ENCODE results near the gene SHROOM4.

SHROOM4 gene

GRCh38 chrX:50839730-50840129 is 25.7 kb upstream of the SHROOM4 start:
- TF ChIP-seq, protein P1, sequence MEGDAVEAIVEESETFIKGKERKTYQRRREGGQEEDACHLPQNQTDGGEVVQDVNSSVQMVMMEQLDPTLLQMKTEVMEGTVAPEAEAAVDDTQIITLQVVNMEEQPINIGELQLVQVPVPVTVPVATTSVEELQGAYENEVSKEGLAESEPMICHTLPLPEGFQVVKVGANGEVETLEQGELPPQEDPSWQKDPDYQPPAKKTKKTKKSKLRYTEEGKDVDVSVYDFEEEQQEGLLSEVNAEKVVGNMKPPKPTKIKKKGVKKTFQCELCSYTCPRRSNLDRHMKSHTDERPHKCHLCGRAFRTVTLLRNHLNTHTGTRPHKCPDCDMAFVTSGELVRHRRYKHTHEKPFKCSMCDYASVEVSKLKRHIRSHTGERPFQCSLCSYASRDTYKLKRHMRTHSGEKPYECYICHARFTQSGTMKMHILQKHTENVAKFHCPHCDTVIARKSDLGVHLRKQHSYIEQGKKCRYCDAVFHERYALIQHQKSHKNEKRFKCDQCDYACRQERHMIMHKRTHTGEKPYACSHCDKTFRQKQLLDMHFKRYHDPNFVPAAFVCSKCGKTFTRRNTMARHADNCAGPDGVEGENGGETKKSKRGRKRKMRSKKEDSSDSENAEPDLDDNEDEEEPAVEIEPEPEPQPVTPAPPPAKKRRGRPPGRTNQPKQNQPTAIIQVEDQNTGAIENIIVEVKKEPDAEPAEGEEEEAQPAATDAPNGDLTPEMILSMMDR (IDR thresholded peaks at IDR 0.05; ENCODE audit: insufficient read depth, low read depth, low read length, missing control alignments) = no peak
- no peak overlapping the region for H3K4me3 ChIP-seq (ENCODE audit: low read depth, low read length)
- no peak for DNase-seq (ENCODE audit: low read depth)

DNA sequence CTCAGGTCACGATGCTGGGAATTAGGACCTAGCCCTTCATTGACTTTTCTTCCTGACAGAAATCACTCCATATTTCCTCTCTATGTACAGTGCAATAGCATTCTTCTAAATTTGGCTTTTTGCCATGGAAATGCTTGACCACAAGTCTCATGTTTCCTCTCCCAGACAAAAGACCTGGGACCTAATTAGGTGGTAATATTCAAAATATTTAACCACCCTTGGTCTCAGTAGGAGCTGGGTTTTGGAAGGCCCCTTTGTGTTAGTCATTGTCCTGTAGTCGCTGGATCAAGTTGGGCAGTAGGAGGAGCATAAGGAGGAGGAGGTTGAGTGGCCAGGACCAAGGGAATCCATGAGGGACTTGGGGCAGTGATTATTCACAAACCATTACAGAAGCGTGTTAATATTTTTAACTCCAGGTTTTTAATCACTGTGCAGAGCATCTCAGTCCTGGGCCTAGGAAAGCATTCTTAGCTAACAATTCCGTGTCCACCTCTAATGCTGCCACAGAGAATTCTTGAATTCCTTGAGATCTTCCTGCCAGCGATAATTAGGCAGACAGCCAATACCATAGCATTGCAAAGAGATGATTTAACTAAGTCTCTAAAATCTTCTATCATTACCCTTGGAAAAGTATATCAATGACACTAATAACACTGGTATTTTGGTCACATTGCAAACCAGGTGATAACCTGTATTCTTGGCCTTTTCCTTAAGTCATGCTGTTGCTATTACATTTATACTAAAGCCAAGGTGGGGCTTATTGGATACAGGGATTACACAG is 25.0 kb upstream of the SHROOM4 start:
- DNase-seq (ENCODE audit: low read depth) = no peak
- TF ChIP-seq, protein P1 (IDR thresholded peaks at IDR 0.05; ENCODE audit: insufficient read depth, low read depth, low read length, missing control alignments) = no peak
- H3K4me3 ChIP-seq (ENCODE audit: low read depth, low read length) = no peak overlapping the region

DNA sequence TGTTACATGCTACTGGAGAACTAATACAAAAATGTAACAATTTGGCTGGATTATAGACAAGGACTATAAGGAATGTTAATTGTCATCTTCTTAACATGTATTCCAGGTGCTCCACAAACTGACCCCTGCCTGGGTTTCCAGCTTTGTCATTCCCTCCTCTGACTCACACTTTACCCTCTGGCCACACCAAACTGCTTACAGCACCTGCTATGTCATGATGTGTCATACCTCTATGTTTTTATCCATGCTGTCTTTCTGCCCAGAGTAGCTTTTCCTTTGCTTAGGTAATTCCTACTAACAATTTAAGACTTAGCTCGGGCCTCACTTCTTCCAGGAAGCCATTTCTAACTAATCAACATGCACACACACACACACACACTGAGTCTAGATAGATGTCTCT is 14.0 kb upstream of the SHROOM4 start:
- TF ChIP-seq, protein P1 (IDR thresholded peaks at IDR 0.05; ENCODE audit: insufficient read depth, low read depth, low read length, missing control alignments) = no peak
- H3K4me3 ChIP-seq (ENCODE audit: low read depth, low read length) = no peak overlapping the region
- no peak for DNase-seq (ENCODE audit: low read depth)

- TF ChIP-seq, protein P1 (IDR thresholded peaks at IDR 0.05; ENCODE audit: insufficient read depth, low read depth, low read length, missing control alignments) = no peak
- no peak for DNase-seq (ENCODE audit: low read depth)
- no peak overlapping the region for H3K4me3 ChIP-seq (ENCODE audit: low read depth, low read length)
These were observed 11.8 kb upstream of the SHROOM4 start for GRCh38 chrX:50825825-50826224.

- TF ChIP-seq, protein P1 (IDR thresholded peaks at IDR 0.05; ENCODE audit: insufficient read depth, low read depth, low read length, missing control alignments) = no peak
These were observed 5.0 kb upstream of the SHROOM4 start for GRCh38 chrX:50818986-50819385.

GRCh38 chrX:50815120-50815519 is 1.1 kb upstream of the SHROOM4 start:
- TF ChIP-seq, protein P1 (IDR thresholded peaks at IDR 0.05; ENCODE audit: insufficient read depth, low read depth, low read length, missing control alignments) = no peak
- no peak for DNase-seq (ENCODE audit: low read depth)
- no peak overlapping the region for H3K4me3 ChIP-seq (ENCODE audit: low read depth, low read length)

More at GRCh38 chrX:50818986-50819385, 5.0 kb upstream of the SHROOM4 start:
- H3K4me3 ChIP-seq (ENCODE audit: low read depth, low read length) = no peak overlapping the region
- DNase-seq (ENCODE audit: low read depth) = no peak

DNA sequence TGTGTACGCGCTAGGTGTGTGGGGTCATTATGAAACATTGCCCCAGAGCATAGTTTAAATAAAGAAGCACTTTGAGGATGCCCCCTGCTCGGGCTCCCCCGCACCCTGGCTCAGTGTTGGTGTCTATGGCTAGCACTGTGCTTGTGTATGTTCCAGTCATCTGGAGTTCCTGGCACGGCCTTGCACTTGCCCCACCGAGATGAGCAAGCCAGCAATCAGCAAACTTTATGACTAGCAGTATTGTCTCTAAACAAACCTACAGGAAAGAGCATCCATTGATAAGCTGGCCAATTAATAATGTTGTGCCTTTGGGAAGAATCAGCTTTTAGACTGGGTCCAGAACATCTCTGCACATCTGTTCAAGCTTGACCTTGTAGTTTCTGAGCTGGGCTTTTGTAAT is 707 bp upstream of the SHROOM4 start:
- H3K4me3 ChIP-seq (ENCODE audit: low read depth, low read length) = no peak overlapping the region
- DNase-seq (ENCODE audit: low read depth) = no peak

More for the DNA sequence above, 707 bp upstream of the SHROOM4 start:
- TF ChIP-seq, protein P1 (IDR thresholded peaks at IDR 0.05; ENCODE audit: insufficient read depth, low read depth, low read length, missing control alignments) = no peak
